A549 (cell line): ENCODE measurements around the gene MFF. TPM values are rescaled to one million over a fixed set of nuclear protein-coding genes. Genes with fewer than 3 reads are reported as not detected.

Experiments
- ATAC-seq, 2 experiments: fragments of 200-7000 bp in 1 of 2; fragments of >200 bp in 1 of 2; cut with Nextera tagmentation in 1 of 2; cut with Tn5 transposase in 1 of 2; 3 replicates each; pipeline versions ENCODE4 v1.8.0 to v1.9.1; 2018 to 2020; ENCODE audit warnings: mild to moderate bottlenecking in 1 of 2, moderate library complexity in 1 of 2
- CTCF ChIA-PET: fragments of 300-600 bp; sonication (Branson Sonifier 250); formaldehyde crosslinking; extraction: SDS; loops from one replicate; lab custom pipeline; 2021; ENCODE audit warnings: antibody characterized with exemption, inconsistent platforms; lab: Yijun Ruan, JAX
- POLR2A ChIA-PET: fragments of 350-600 bp; formaldehyde crosslinking; extraction: SDS; loops from one replicate; lab custom pipeline; 2021; ENCODE audit warnings: antibody characterized with exemption, inconsistent platforms; lab: Yijun Ruan, JAX
- DNase-seq, 2 experiments: peaks; one replicate each; pipeline versions ENCODE4 v3.0.0 to v3.0.0-alpha.2; 2011 to 2016; ENCODE audit warnings: low read depth in 1 of 2, low spot score in 1 of 2
- FAIRE-seq: peaks from 2 replicates; lab custom pipeline; 2011; peaks lifted over from hg19 to GRCh38; lab: Jason Lieb, UNC
- H3K27ac ChIP-seq, 2 experiments: fragments of >200 bp; sonication (Bioruptor Twin); formaldehyde crosslinking; 3 replicates each; pipeline ENCODE4 v1.5.1; 2016 to 2017
- H3K4me1 ChIP-seq: fragments of >200 bp; sonication (Bioruptor Twin); formaldehyde crosslinking; 3 replicates; pipeline ENCODE4 v1.6.1; 2016
- H3K4me2 ChIP-seq: fragments of >200 bp; sonication (Bioruptor Twin); formaldehyde crosslinking; 3 replicates; pipeline ENCODE4 v1.6.1; 2016
- H3K4me3 ChIP-seq: fragments of >200 bp; sonication (Bioruptor Twin); formaldehyde crosslinking; 3 replicates; pipeline ENCODE4 v1.5.1; 2016
- H3K9me3 ChIP-seq: fragments of >200 bp; sonication (Bioruptor Twin); formaldehyde crosslinking; 3 replicates; pipeline ENCODE4 v1.6.1; 2016
- CHD2 ChIP-seq: fragments of 150-350 bp; IDR thresholded peaks from 2 replicates; pipeline ENCODE4 v1.6.1; 2014; ENCODE audit warnings: low read length; ENCODE audit not compliant: partially characterized antibody
- CTCF ChIP-seq: fragments of >200 bp; sonication (Bioruptor Twin); formaldehyde crosslinking; IDR thresholded peaks from 3 replicates; pipeline ENCODE4 v1.5.1; 2016
- ESRRA ChIP-seq: fragments of 150-350 bp; IDR thresholded peaks from 2 replicates; pipeline ENCODE4 v1.6.1; 2014; ENCODE audit warnings: mild to moderate bottlenecking, low read length, borderline replicate concordance
- FOSB ChIP-seq: fragments of 250-450 bp; sonication (Bioruptor Pico); IDR thresholded peaks from 2 replicates; pipeline ENCODE4 v1.5.0; 2020; ENCODE audit warnings: mild to moderate bottlenecking, moderate library complexity
- FOSL2 ChIP-seq, 2 experiments: fragments of 450-650 bp in 1 of 2; fragments of >200 bp in 1 of 2; sonication (Bioruptor Twin) in 1 of 2; formaldehyde crosslinking; IDR thresholded peaks; 2 replicates each; pipeline versions ENCODE4 v1.5.0 to v1.6.1; 2016 to 2020; ENCODE audit warnings: mild to moderate bottlenecking in 1 of 2, moderate library complexity in 1 of 2
- HES2 ChIP-seq: fragments of >200 bp; sonication (Bioruptor Twin); formaldehyde crosslinking; IDR thresholded peaks from 2 replicates; pipeline ENCODE4 v1.6.1; 2016
- HMGXB4 ChIP-seq: fragments of 250-450 bp; sonication (Bioruptor Pico); IDR thresholded peaks from 2 replicates; pipeline ENCODE4 v1.5.0; 2021; ENCODE audit warnings: mild to moderate bottlenecking, moderate library complexity, borderline replicate concordance
- JUN ChIP-seq, 2 experiments: fragments of >200 bp; sonication (Bioruptor Twin); formaldehyde crosslinking; IDR thresholded peaks; 2 replicates in 1 of 2; 3 replicates in 1 of 2; pipeline ENCODE4 v1.6.1; 2016 to 2017
- MAX ChIP-seq: IDR thresholded peaks from 2 replicates; pipeline ENCODE4 v1.6.1; 2012
- PBX3 ChIP-seq: IDR thresholded peaks from 2 replicates; pipeline ENCODE4 v1.6.1; 2012
- POLR2A ChIP-seq: IDR thresholded peaks from 2 replicates; pipeline ENCODE4 v1.6.1; 2012; ENCODE audit warnings: mild to moderate bottlenecking, low read length
- TFCP2L1 ChIP-seq: fragments of 250-450 bp; sonication (Bioruptor Pico); IDR thresholded peaks from 2 replicates; pipeline ENCODE4 v1.5.0; 2021; ENCODE audit warnings: mild to moderate bottlenecking
- TP53 ChIP-seq: fragments of 250-450 bp; sonication (Bioruptor Pico); IDR thresholded peaks from 2 replicates; pipeline ENCODE4 v1.5.0; 2021; ENCODE audit warnings: mild to moderate bottlenecking, moderate library complexity
- ZFP36 ChIP-seq: fragments of 450-650 bp; IDR thresholded peaks from 2 replicates; pipeline ENCODE4 v1.6.1; 2014; ENCODE audit warnings: borderline replicate concordance; ENCODE audit not compliant: partially characterized antibody
- ZSCAN20 ChIP-seq: fragments of 250-450 bp; sonication (Bioruptor Pico); IDR thresholded peaks from 2 replicates; pipeline ENCODE4 v1.8.0; 2022; ENCODE audit warnings: mild to moderate bottlenecking, moderate library complexity
- WGBS: methylation state at CpG from one replicate; pipeline ENCODE4 v1.1.6; 2017; ENCODE audit errors: missing lambda C conversion rate; 5-methylcytosine and 5-hydroxymethylcytosine counted together
- polyA plus RNA-seq, 4 experiments: library from polyadenylated mRNA; depleted of rRNA in 3 of 4; stranded (reverse); fragments of >200 nt; fragmentation: RNase III in 1 of 4; extraction: RNeasy Plus Mini Kit Qiagen cat#74134 plus additional on column Dnase treatment in 1 of 4; gene quantifications; 2 replicates in 3 of 4; 3 replicates in 1 of 4; pipeline ENCODE4 v1.2.3, GENCODE V29; 2011 to 2017

MFF gene
- polyA plus RNA-seq, 2 of the 4 experiments (the other 2 are of a cell fraction), result 135 to 252 TPM

- TF ChIP-seq ESRRA, result no peak
- TF ChIP-seq TFCP2L1 (CRISPR knock-in tag), result no peak
- TF ChIP-seq CHD2, result no peak
- no peak for TF ChIP-seq HMGXB4 (CRISPR knock-in tag)
- no peak for TF ChIP-seq PBX3
- no peak for TF ChIP-seq TP53 (CRISPR knock-in tag)
- no peak for TF ChIP-seq HES2
- CTCF ChIA-PET, result interaction anchor here (0.8 kb wide), 1 partner anchor 112 kb away, joined by 3 read pairs; no protein-coding TSS in a partner anchor
- 92% methylated on average over 4 of the region's 4 CpGs for WGBS
These were observed 29.2 kb upstream of the MFF start for GRCh38 chr2:227295806-227296205.

GRCh38 chr2:227296671-227297405 is 28.2 kb upstream of the MFF start:
- Histone ChIP-seq H3K4me2 (no peak overlapping the region), H3K27ac (no peak overlapping the region), H3K4me1 (0 out of 3 replicates have a peak, but pooled peaks cover 3% of the 10 kb centered on the region), H3K9me3 (no peaks in the 10 kb centered on the region), H3K4me3 (no peak overlapping the region)
- no peak for DNase-seq
- TF ChIP-seq MAX, result no peak
- TF ChIP-seq ZSCAN20, result no peak
- TF ChIP-seq FOSL2 (IDR thresholded peaks at IDR 0.05), result no peak
- TF ChIP-seq FOSL2 (CRISPR knock-in tag; IDR thresholded peaks at IDR 0.05), result no peak
- no peak for TF ChIP-seq POLR2A
- no peak for TF ChIP-seq JUN (IDR thresholded peaks at IDR 0.05)
- no peak for TF ChIP-seq ZFP36
- no peak for TF ChIP-seq FOSB
- TF ChIP-seq CTCF, result no peak
- no peak for ATAC-seq
- POLR2A ChIA-PET, result no interaction called here
- 82% methylated on average over 3 of the region's 3 CpGs for WGBS
- CTCF ChIA-PET, result interaction anchor here (0.8 kb wide), 1 partner anchor 58 kb away, joined by 3 read pairs; no protein-coding TSS in a partner anchor
- no peak for FAIRE-seq

More at GRCh38 chr2:227295806-227296205, 29.2 kb upstream of the MFF start:
- no peaks in the 10 kb centered on the region for H3K9me3 ChIP-seq
- DNase-seq (no peak), ATAC-seq (no peak), FAIRE-seq (no peak)
- H3K4me2 ChIP-seq, result no peak overlapping the region
- H3K4me3 ChIP-seq, result no peak overlapping the region
- 0 out of 3 replicates have a peak, but pooled peaks cover 3% of the 10 kb centered on the region for H3K4me1 ChIP-seq
- POLR2A ChIA-PET, result no interaction called here
- no peak overlapping the region for H3K27ac ChIP-seq

- Histone ChIP-seq H3K4me2 (no peak overlapping the region), H3K9me3 (no peaks in the 10 kb centered on the region), H3K4me1 (0 out of 3 replicates have a peak, but pooled peaks cover 3% of the 10 kb centered on the region), H3K27ac (no peak overlapping the region), H3K4me3 (no peak overlapping the region)
- ChIA-PET POLR2A (no interaction called here), CTCF (interaction anchor here (0.6 to 1.5 kb wide), 2 partner anchors 22 to 104 kb away, joined by 3 to 6 read pairs; no protein-coding TSS in a partner anchor)
- TF ChIP-seq TFCP2L1 (CRISPR knock-in tag), result no peak
- FAIRE-seq (no peak), DNase-seq (no peak), ATAC-seq (no peak)
- WGBS, result 19% methylated on average over 1 of the region's 1 CpG
These were observed 23.5 kb upstream of the MFF start for GRCh38 chr2:227301523-227301922.
